GM18861 (cell line): Measurements from ENCODE around the gene ZCCHC8.
"Not testable (repeated sequence)": the region's sequence is repeated elsewhere in the genome, so short reads cannot be mapped to it uniquely, and the experiment has no call there.

ENCODE experiments used
- ATAC-seq: cut with Tn5 transposase; IDR thresholded peaks from one replicate; pipeline ENCODE4 v1.9.1; 2021; ENCODE audit not compliant: unreplicated experiment

The ZCCHC8 gene

DNA sequence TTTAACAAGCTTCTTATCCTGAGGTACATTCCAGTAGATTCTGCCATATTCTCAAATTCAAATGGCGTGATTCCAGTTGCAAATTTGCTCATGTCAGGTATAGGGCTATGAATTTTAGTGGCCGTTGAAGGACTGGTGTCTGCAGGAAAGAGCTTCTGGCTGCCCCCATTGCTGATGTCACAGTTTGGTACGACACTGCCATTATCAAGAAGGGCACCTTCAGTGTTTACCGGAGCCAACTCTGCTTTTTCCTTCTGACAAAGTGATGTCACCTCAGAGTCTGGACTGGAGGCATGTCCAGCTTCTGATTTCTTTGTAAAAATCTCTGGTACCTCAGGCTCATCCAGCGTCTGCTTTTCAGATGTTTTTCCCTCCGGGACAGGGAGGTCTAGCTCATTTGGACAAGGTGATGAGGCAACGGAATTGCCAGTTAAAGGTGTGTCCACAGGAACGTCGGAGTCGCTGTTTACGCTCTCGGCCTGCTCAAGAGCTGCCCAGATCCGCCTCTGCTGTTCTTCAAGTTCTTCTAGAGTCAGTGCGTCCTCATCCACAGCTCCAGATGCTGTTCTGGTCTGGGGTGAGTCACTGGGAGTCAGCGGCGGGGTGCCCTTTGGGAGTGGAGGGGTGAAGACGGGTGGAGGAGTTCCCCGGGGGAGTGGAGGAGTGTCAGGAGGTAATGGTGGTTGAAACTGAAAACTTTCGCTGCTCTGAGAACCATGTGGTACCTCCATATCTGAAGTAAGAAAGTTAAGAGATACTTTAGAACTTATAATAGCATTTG is 27.0 kb downstream of the ZCCHC8 start:
- peak; percentile 54 for ATAC-seq

DNA sequence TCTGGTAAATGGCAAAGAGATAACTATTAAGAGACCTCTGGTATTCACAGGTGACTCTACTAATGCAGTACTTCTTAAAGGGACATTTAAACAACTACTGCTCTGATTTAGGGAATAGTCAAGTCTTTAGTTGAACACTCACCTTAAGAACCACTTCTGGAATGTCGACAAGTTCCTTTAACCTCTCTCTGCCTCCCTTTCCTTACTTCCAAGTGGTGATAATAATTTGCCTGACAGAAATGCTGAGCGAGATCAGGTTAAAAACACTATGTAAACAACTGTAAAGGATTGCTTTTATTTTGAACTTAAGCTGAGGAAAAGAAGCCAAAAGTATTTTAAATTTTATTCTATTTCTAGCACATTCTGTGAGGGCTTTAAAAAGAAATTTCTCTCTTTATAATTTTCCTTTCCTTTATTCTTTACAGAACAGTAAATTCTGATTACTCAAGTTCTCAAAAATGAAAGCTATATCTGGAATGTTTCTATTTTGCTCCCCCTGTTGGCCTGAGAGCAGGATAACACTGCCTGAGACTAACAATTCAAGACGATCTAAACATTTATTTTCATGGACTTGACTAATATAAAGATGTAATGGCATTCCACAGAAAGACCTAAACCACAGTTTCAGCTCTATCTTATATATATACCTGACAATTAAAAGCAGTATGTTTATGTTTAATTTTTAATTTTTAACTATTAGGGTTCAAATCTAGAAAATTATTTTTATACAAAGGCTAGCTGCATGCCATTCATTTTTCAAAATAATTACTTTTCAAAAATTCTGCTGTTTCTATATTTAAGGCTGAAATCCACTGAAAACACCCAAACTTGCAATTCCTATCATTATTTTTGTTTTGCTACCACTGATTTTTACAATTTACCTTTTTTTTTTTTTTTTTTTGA is 29.2 kb downstream of the ZCCHC8 start:
- ATAC-seq = no peak

DNA sequence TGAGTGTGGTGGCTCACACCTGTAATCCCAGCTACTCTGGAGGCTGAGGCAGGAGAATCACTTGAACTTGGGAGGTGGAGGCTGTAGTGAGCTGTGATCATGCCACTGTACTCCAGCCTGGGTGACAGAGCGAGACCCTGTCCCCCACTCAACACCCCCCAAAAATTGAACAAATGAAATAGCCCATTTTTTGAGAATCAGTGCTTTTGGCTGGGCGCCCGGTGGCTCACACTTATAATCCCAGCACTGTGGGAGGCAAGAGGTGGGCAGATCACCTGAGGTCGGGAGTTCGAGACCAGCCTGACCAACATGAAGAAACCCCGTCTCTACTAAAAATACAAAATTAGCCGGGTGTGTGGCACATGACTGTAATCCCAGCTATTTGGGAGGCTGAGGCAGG is 30.2 kb downstream of the ZCCHC8 start:
- ATAC-seq = not testable (repeated sequence)

DNA sequence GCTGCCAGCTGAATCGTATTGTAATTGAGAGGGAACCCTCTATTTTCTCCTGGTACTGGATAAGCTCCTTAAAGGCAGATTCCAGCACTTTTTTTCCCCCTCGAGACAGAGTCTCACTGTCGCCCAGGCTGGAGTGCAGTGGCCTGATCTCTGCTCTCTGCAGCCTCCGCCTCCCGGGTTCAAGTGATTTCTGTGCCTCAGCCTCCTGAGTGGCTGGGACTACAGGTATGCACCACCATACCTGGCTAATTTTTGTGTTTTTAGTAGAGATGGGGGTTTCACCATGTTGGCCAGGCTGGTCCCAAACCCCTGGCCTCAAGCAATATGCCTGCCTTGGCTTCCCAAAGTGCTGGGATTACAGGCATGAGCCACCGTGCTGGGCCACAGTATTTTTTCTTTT is 30.9 kb downstream of the ZCCHC8 start:
- not testable (repeated sequence) for ATAC-seq

DNA sequence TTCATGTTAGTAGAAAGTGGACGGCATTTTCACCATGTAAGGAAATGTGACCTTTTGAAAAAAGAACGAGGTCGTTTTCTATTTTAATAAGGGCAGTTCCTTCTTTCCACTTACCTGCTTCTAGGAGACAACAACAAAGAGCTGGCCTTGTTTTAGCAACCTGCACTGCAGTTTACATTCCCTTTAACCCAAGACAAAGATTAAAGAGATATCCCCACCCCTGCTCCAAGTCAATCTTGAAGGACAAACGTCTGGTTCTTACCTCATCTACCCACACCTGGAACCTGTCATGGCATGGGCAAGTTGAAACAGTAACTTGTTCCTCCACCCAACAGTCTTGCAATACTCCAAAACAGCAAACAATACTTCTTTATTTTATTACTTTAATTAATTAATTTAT is 32.7 kb downstream of the ZCCHC8 start:
- ATAC-seq = no peak

DNA sequence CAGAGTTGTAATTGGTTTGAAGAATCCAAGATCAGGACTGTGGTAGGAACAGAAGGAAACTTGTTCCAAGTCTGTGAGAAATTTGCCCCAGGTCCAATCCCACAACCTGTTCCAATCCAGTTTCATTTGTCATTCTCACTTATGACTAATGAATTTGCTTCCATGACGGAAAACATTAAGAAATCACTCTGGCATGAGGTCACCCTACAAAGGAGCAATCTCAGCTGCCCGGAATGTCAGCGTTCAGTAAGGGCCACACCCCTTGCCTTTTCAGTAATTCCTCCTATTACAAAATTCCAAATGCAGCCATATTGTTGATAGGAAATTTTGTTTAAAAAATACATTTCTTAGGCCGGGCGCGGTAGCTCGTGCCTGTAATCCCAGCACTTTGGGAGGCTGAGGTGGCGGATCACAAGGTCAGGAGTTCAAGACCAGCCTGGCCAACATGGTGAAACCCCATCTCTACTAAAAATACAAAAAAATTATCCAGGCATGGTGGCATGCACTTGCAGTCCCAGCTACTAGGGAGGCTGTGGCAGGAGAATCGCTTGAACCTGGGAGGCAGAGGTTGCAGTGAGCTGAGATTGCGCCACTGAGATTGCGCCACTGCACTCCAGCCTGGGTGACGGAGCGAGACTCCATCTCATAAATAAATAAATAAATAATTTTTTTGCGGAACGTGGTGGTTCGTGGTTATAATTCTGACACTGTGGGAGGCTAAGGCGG is 36.3 kb downstream of the ZCCHC8 start:
- not testable (repeated sequence) for ATAC-seq

DNA sequence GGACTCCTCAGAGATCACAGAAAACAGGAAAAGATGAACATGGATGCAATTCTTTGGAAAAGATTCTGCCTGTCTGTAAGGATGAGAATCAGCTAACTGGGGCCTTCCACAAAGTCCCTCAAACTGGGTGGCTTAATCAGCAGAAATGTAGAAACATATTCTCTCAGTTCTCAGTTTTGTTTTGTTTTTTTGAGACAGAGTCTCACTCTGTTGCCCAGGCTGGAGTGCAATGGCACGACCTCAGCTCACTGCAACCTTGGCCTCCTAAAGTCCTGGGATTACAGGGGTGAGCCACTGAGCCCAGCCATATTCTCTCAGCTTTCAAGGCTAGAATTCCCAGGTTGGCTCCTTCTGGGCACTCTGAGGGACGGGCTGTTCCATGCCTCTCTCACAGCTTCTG is 40.1 kb downstream of the ZCCHC8 start:
- no peak for ATAC-seq

DNA sequence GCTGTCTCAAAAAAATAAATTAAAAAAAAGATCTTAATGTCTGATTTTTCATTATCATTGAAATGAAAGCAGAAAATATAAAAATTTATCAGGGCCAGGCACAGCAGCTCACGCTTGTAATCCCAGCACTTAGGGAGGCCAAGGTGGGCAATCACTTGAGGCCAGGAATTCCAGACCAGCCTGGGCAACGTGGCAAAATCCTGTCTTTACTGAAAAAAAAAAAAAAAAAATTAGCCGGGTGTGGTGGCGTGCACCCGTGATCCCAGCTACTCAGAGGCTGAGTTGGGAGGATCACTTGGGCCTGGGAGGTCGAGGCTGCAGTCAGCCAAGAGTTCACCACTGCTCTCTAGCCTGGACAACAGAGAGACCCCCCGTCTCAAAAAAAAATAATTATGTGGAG is 40.7 kb downstream of the ZCCHC8 start:
- ATAC-seq = no peak

DNA sequence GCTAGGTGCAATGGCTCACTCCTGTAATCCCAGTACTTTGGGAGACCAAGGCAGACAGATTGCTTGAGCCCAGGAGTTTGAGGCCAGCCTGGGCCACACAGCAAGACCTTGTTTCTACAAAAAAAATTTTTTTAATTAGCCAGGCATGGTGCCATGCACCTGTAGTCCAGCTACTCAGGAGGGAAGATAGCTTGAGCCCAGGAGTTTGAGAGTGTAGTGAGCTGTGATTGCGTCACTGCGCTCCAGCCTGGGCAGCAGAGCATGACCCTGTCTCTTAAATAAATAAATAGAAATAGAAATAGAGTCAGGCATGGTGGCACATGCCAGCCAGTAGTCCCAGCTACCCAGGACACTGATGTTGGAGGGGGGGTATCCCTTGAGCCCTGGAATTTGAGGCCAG is 41.5 kb downstream of the ZCCHC8 start:
- ATAC-seq = no peak

DNA sequence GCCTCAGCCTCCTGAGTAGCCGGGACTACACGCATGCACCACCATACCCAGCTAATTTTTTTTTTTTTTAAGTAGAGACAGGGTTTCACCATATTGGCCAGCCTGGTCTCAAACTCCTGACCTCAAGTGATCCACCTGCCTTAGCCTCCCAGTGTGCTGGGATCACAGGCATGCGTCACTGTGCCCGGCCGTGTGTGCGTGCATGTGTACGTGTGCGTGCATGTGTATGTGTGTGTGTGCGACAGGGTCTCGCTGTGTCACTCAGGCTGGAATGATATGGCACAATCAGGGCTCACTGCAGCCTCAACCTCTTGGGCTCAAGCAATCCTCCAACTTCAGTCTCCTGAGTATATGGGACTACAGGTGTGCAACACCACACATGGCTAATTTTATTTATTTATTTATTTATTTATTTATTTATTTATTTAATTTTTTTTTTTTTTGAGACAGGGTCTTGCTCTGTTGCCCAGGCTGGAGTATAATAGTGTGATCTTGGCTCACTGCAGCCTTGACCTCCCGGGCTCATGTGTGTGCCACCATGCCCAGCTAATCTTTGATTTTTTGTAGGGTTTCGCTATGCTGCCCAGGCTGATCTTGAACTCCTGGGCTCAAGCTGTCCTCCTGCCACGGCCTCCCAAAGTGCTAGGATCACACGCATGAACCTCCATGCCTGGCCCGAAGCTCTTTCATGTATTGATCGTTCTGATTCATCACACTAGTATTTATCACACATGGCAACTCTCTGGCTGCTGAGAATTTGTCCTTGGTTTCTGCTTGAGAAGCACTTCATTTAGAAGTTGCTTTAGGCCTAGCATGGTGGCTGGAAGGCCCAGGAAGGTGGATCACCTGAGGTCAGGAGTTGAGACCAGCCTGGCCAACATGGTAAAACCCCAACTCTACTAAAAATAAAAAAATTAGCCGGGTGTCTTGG is 42.4 kb downstream of the ZCCHC8 start:
- no peak for ATAC-seq

DNA sequence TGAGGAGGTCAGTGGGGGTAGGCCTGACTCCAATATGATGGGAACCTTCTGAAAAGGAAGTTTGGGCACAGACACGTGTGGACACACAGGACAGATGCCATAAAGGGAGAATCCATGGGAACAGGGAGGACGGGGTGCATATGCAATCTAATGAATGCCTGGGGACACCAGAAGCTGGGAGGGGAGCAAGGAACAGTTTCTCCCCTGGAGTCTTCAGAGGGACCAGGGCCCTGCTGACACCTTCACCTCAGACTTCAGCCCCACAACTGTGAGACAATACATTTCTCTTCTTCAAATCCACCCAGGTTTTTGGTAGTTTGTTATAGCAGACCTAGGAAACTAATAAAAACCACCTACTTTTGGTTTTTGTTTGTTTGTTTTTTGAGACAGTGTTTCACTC is 43.1 kb downstream of the ZCCHC8 start:
- no peak for ATAC-seq

DNA sequence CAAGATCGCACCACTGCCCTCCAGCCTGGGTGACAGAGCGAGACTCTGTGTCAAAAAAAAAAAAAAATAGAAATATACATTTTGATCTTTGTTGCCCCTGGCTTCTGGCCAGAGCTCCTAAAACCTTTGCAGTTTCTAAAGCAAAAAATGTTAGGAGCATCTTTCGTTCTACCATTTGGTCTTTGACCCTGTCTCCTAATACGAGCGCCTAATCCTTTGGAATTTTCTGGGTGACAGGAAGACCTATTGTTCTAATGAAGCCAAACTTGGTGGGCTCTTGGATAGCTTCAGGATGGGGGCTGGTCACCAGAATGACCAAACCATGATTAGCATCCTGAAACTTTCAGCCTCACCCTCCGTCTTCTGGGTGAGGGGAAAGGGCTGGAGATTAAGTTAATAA is 46.0 kb downstream of the ZCCHC8 start:
- no peak for ATAC-seq

DNA sequence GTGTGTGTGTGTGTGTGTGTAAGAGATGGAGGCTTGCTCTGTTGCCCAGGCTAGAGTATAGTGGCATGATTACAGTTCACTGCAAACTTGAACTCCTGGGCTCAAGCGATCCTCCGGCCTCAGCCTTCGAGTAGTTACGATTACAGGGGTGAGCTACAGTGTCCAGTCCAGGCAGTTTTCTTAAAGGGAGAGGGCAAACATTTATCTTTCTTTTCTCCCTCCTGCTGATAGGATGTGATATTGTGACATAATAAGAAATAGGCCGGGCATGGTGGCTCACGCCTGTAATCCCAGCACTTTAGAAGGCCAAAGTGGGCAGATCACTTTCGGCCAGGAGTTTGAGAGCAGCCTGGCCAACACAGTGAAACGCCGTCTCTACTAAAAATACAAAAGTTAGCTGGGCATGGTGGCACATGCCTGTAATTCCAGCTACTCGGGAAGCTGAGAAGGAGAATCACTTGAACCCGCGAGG is 46.4 kb downstream of the ZCCHC8 start:
- ATAC-seq = no peak

DNA sequence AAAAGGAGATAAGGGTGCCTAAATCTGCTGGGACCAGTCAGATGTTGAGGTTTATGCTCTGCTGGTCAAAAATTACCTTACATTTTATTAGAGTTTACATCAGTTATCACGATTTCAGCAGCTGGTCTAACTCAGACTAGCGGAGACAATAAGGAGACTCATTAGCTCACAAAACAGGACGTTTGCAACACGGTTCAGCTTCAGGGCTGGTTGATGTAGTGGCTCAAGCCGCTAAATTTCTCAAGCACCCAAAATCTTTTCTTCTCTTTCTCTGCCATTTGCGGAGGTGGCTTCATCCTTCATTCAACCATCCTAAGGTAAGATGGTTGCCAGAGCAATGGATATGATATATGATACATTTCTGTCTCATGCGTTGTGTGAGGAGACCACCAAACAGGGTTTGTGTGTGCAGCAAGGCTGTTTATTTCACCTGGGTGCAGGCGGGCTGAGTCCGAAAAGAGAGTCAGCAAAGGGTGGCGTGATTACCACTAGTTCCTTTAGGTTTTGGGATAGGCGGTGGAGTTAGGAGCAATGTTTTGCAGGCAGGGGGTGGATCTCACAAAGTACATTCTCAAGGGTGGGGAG is 47.9 kb downstream of the ZCCHC8 start:
- no peak for ATAC-seq

DNA sequence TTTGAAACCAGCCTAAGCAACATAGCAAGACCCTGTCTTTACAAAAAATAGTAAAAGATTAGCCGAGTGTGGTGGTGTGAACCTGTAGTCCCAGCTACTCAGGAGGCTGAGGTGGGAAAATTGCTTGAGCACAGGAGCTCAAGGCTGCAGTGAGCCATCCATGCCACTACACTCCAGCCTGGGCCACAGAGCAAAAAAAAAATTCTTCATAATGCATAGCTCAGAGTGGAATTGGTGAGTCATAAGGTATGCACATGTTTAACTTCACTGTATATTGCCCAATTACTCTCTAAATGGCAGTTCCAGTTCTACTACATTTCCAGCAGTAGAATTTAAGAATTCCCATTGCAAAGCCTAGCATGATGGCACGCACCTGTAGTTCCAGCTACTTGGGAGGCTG is 51.4 kb downstream of the ZCCHC8 start:
- ATAC-seq = no peak

DNA sequence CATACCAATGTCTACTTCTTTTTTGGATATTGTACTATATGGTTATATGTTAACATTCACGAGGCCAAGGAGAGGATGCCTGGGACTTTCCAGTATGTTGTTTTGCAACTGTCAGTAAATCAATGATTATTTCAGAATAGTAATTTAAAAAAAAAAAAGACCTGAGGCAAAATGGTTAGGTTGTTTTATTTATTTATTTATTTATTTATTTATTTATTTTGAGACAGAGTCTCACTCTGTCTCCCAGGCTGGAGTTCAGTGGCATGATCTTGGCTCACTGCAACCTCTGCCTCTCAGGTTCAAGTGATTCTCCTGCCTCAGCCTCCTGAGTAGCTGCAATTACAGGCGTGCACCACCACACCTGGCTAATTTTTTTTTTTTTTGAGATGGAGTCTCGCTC is 52.9 kb downstream of the ZCCHC8 start:
- ATAC-seq = not testable (repeated sequence)

DNA sequence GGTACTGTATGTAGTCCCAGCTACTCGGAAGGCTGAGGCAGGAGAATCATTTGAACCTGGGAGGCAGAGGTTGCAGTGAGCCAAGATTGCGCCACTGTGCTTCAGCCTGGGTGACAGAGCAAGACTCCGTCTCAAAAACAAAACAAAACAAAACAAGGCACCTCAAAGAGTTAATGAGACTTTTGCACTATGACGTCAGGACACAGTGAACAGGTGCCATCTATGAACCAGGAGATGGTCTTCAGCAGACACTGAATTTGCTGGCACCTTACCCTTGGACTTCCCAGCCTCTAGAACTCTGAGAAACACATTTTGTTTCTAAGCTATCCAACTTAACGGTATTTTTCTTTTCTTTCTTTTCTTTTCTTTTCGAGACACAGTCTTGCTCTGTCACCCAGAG is 54.3 kb downstream of the ZCCHC8 start:
- ATAC-seq = not testable (repeated sequence)

DNA sequence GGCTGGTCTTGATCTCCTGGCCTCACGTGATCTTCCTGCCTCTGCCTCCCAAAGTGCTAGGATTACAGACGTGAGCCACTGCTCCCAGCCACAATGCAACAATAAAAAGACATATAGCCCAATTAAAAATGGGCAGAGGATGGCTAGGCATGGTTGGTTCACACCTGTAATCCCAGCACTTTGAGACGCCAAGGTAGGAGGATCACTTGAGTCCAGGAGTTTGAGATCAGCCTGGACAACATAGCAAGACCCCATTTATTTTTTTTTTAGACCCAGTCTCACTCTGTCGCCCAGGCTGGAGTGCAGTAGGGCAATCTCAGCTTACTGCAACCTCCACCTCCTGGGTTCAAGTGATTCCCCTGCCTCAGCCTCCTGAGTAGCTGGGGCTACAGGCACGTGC is 56.7 kb downstream of the ZCCHC8 start:
- not testable (repeated sequence) for ATAC-seq

DNA sequence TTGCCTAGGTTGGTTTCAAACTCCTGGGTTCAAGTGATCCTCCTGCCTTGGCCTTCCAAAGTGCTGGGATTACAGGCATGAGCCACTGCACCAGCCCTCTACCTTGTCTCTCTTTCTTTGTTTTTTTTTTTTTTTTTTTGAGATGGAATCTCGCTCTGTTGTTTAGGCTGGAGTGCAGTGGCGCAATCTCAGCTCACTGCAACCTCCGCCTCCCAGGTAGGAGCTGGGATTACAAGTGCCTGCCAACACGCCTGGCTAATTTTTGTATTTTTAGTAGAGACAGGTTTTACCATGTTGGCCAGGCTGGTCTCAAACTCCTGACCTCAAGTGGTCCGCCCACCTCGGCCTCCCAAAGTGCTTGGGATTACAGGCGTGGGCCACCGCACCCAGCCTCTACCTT is 61.9 kb downstream of the ZCCHC8 start:
- not testable (repeated sequence) for ATAC-seq

DNA sequence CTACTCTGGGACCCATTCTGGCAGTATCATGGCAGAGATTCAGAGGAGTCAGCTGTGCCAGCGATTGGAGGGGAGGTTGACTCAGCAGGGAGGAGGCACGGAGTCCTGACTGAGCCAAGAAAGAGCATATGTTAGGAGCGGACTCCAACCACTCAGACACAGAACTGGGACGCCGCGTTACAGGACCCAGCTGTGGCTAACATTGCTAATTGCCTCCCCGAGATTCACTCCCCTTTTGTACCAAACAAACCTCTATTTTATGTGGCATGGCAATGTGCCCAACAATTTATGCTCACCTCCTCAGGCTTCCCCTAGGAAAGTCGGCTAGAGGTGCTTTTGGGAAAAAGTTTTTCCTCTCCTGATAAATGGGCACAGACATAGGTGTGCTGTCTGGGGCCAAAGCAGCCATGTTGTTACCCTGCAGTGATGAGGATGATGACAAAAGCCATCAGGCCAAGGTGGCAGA is 63.0 kb downstream of the ZCCHC8 start:
- ATAC-seq = no peak
